KMS-11 (cell line): ENCODE data around the gene CD22.
"Not testable (repeated sequence)": the region's sequence is repeated elsewhere in the genome, so short reads cannot be mapped to it uniquely, and the experiment has no call there.

Experiments used
- H2AFZ ChIP-seq: fragments of 200-600 bp; sonication (generic); 2 replicates; pipeline ENCODE4 v1.6.1; 2016; ENCODE audit warnings: antibody characterized with exemption, mixed run types, low read depth
- H3K27ac ChIP-seq: fragments of 200-600 bp; sonication (generic); 2 replicates; pipeline ENCODE4 v1.6.1; 2016; ENCODE audit warnings: mild to moderate bottlenecking, mixed run types
- H3K27me3 ChIP-seq: fragments of 200-600 bp; sonication (generic); 2 replicates; pipeline ENCODE4 v1.6.1; 2017; ENCODE audit warnings: mild to moderate bottlenecking, low read depth, mixed run types, moderate library complexity; ENCODE audit not compliant: insufficient read depth
- H3K36me3 ChIP-seq: fragments of 200-600 bp; sonication (generic); 2 replicates; pipeline ENCODE4 v1.6.1; 2017; ENCODE audit warnings: mild to moderate bottlenecking, mixed run types; ENCODE audit not compliant: insufficient read depth
- H3K4me1 ChIP-seq: fragments of 200-600 bp; sonication (generic); 2 replicates; pipeline ENCODE4 v1.6.1; 2016; ENCODE audit warnings: mild to moderate bottlenecking, low read depth, mixed run types; ENCODE audit not compliant: poor library complexity, severe bottlenecking
- H3K4me2 ChIP-seq: fragments of 200-600 bp; sonication (generic); 2 replicates; pipeline ENCODE4 v1.7.0; 2016; ENCODE audit warnings: mild to moderate bottlenecking, mixed run types
- H3K4me3 ChIP-seq: fragments of 200-600 bp; sonication (generic); IDR thresholded peaks from 2 replicates; pipeline ENCODE4 v1.6.1; 2017; ENCODE audit warnings: low read depth, low read length, mixed read lengths; ENCODE audit not compliant: insufficient read depth
- H3K79me2 ChIP-seq: fragments of 200-600 bp; sonication (generic); 2 replicates; pipeline ENCODE4 v1.6.1; 2016; ENCODE audit warnings: low read depth, mixed run types; ENCODE audit not compliant: insufficient read depth
- H3K9ac ChIP-seq: fragments of 200-600 bp; sonication (generic); 2 replicates; pipeline ENCODE4 v1.6.1; 2016; ENCODE audit warnings: mild to moderate bottlenecking, mixed run types
- H4K20me1 ChIP-seq: fragments of 200-600 bp; sonication (generic); 2 replicates; pipeline ENCODE4 v1.6.1; 2016; ENCODE audit warnings: mild to moderate bottlenecking, mixed run types; ENCODE audit not compliant: insufficient read depth
- CTCF ChIP-seq: fragments of 200-600 bp; sonication (generic); conservative IDR thresholded peaks from 2 replicates; pipeline ENCODE4 v1.6.1; 2017; ENCODE audit warnings: low read depth, mild to moderate bottlenecking, antibody characterized with exemption, low read length, moderate library complexity, mixed read lengths

The CD22 gene

DNA sequence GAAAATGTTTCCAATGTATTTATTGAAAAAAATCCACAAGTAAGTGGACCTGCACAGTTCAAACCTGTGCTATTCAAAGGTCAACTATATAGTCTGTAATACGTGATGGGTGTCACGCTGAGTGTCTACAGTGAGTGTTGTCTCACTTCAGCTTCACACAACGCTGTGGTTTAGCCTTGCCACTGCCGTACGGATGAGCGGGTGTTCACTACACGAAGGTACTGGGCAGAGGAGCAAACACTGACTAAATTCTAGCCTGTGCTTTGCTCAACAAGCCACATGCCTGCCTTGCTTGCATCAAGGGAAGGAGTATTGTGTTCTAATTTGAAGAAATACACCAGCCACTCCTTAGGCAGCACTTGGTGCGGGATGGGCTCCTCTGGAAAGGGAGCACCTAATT lies 25.9 kb downstream of the CD22 start:
- H3K27ac ChIP-seq = no peak overlapping the region
- no peaks in the 10 kb centered on the region for H3K36me3 ChIP-seq
- H3K4me2 ChIP-seq = no peak overlapping the region
- H4K20me1 ChIP-seq = no peaks in the 10 kb centered on the region
- peaks cover 27% of the 10 kb centered on the region for H3K27me3 ChIP-seq
- no peaks in the 10 kb centered on the region for H3K79me2 ChIP-seq
- no peaks in the 10 kb centered on the region for H3K4me1 ChIP-seq
- H3K4me3 ChIP-seq = no peak overlapping the region
- no peak overlapping the region for H2AFZ ChIP-seq
- no peak for TF ChIP-seq CTCF
- H3K9ac ChIP-seq = no peak overlapping the region

- no peak overlapping the region for H3K4me2 ChIP-seq
- H2AFZ ChIP-seq = no peak overlapping the region
- no peak overlapping the region for H3K27ac ChIP-seq
- H3K79me2 ChIP-seq = no peaks in the 10 kb centered on the region
- peaks cover 22% of the 10 kb centered on the region for H3K27me3 ChIP-seq
- no peak overlapping the region for H3K9ac ChIP-seq
- no peaks in the 10 kb centered on the region for H3K4me1 ChIP-seq
- H3K36me3 ChIP-seq = no peaks in the 10 kb centered on the region
- no peaks in the 10 kb centered on the region for H4K20me1 ChIP-seq
- H3K4me3 ChIP-seq = no peak overlapping the region
- TF ChIP-seq CTCF = no peak
Measured at GRCh38 chr19:35355791-35356460, 26.9 kb downstream of the CD22 start.

DNA sequence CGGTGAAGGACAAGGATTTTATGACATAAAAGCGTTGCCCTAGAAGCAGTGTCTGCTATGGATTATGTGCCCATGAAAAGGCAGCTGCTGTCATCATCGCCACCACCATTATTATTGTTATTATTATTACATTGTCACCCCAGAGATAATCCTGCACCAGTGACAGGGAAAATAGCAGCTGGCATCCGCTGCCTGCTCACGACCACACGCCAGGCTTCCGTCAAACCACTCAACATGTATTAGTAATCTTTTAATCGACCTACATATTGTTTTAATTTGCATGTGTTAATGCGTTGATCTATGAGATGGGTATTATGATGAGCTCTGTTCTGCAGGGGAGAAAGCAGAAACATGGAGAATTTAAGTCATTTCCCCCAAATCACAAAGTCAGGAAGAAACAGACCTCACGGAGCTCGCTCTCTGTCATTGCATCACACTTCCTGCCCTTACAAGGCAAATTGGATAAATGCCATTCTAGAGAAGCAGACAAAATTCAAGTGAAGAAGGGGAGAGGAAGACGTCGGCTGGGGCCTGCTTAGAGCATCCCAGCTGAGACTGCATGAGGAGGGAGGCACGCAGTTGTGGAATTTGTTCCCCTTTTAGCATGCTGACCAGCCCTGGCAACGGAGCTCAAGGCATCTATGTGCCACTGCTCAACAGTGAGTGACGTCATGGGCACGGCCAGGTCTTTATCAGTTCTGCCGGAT lies 29.0 kb downstream of the CD22 start, which contains the start of gene FFAR3:
TSS of gene FFAR3 (plus strand) at position 594 of the 707 bp plus-strand sequence. CDS start 431 bp downstream, outside the sequence.
- Histone ChIP-seq H3K4me2 (no peak within 1 kb of the TSS), H3K27ac (no peak within 1 kb of the TSS), H3K9ac (no peak within 1 kb of the TSS), H3K4me1 (no peaks in the 10 kb centered on the region), H3K4me3 (no peak within 1 kb of the TSS), H4K20me1 (no peaks in the 10 kb centered on the region), H2AFZ (no peak within 1 kb of the TSS), H3K79me2 (no peaks in the 10 kb centered on the region), H3K36me3 (no peaks in the 10 kb centered on the region), H3K27me3 (peaks cover 12% of the 10 kb centered on the region; the same call in 1 of the 2 replicates)
- no peak for TF ChIP-seq CTCF

- not testable (repeated sequence) for H3K4me1 ChIP-seq, H3K9ac ChIP-seq, H3K4me3 ChIP-seq, H3K27me3 ChIP-seq, H3K79me2 ChIP-seq, H3K27ac ChIP-seq, H3K4me2 ChIP-seq, H4K20me1 ChIP-seq, H2AFZ ChIP-seq, H3K36me3 ChIP-seq
Measured at GRCh38 chr19:35358834-35359233, 29.8 kb downstream of the CD22 start.

- not testable (repeated sequence) for H3K79me2 ChIP-seq, H3K27me3 ChIP-seq, H3K36me3 ChIP-seq, H3K4me1 ChIP-seq, H3K4me3 ChIP-seq, H4K20me1 ChIP-seq, H3K27ac ChIP-seq, H2AFZ ChIP-seq, H3K9ac ChIP-seq, H3K4me2 ChIP-seq
Measured at GRCh38 chr19:35359395-35359794, 30.4 kb downstream of the CD22 start.

DNA sequence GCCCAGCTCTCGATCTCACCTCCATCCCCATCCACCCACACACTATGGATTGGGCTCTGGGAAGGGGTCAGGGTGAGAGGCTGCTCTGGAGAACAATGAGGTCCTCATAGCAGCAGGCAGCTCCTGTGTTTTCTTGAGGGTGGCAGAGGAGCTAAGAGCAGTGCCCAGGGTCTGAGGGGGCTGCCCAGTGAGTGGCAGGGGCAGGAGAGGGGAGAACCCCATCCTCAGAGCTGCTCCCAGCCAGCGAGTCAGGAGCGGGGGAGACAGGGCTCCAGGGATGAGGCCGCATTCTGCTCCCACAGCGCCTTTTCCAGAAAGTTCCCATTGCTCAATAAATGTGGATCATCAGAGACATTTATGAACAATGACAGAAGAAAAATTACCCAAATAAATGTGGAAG lies 31.1 kb downstream of the CD22 start:
- not testable (repeated sequence) for H3K4me1 ChIP-seq, H4K20me1 ChIP-seq, H3K27me3 ChIP-seq, H3K4me3 ChIP-seq, H3K4me2 ChIP-seq, H3K9ac ChIP-seq, H2AFZ ChIP-seq, H3K36me3 ChIP-seq, H3K79me2 ChIP-seq, H3K27ac ChIP-seq
